ENCODE results near the gene FGF12.
A peak's percentile ranks its signal among the peaks of the same experiment; 100 is the strongest.

FGF12 gene

DNA sequence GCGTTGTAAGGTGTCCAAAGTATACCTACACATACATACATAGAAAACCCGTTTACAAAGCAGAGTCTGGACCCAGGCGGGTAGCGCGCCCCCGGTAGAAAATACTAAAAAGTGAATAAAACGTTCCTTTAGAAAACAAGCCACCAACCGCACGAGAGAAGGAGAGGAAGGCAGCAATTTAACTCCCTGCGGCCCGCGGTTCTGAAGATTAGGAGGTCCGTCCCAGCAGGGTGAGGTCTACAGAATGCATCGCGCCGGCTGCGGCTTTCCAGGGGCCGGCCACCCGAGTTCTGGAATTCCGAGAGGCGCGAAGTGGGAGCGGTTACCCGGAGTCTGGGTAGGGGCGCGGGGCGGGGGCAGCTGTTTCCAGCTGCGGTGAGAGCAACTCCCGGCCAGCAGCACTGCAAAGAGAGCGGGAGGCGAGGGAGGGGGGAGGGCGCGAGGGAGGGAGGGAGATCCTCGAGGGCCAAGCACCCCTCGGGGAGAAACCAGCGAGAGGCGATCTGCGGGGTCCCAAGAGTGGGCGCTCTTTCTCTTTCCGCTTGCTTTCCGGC, 318.6 kb downstream of the FGF12 start:
- DNase-seq = no peak

GRCh38 chr3:192408007-192408646, 319.2 kb downstream of the FGF12 start:
- no peak for DNase-seq

- no peak for DNase-seq
Observed at GRCh38 chr3:192399767-192400166, 327.6 kb downstream of the FGF12 start.

GRCh38 chr3:192397012-192397411, 330.3 kb downstream of the FGF12 start:
- DNase-seq = no peak

DNA sequence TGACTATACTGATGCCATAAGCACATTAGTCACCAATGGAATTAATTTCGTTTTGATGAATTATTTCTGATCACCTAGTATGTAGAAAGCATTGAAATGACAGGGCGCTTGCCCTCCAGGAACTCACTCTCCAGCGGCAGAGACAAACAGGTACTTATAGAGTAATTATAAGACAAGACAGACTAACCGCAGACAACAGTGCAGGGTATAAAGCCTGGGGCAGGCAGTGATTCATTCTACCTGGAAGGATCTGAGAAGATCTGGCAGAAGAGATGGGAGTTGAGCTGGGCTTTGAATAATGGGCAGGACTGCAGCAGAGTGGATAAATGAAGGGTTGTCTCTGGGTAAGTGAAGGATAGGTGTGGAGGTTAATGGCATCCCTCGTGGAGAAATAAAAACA, 331.8 kb downstream of the FGF12 start:
- no peak for DNase-seq

- DNase-seq = no peak
Observed at GRCh38 chr3:192392986-192393385, 334.4 kb downstream of the FGF12 start.

DNA sequence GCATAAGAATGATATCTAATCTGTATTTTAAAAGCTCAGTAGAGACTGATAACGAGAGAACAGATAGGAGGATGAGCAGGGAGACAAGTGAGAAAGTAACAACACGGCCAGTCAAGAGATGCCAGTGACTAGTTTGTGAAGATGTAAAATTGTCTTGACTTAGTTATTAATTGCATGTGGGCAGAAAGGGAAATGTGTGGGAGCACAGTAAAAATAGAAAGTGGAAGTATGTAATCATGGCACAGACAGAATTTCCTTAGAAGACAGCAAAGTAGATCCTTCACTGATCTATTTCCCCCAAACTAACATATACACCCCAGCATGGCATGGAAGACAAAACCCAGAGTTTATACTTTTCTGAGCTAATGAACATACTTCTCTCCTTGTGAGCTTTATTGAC, 344.5 kb downstream of the FGF12 start:
- no peak for DNase-seq

- DNase-seq = no peak
Observed at GRCh38 chr3:192373586-192373985, 353.8 kb downstream of the FGF12 start.

DNA sequence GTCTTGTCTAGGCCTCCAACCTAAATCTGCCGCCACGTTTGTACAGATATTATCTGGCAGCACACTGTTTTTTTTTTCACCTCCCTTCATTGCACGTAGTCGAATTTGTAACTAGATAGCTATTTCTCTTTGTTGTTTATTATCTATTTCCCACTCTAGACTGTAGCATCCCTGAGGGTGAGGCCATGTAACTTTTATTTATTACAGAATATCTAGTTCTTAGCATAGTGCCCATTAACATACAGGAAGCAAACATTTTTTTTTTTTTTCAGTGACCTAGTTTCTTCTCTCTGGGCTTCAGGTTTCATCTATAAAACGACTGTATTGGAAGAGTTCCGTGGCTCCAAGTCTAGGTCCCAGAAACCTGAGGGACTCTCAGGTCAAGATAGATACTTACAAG, 354.3 kb downstream of the FGF12 start:
- DNase-seq = peak; percentile 43

- peak; percentile 85 for DNase-seq
Observed at GRCh38 chr3:192372616-192373015, 354.7 kb downstream of the FGF12 start.

DNA sequence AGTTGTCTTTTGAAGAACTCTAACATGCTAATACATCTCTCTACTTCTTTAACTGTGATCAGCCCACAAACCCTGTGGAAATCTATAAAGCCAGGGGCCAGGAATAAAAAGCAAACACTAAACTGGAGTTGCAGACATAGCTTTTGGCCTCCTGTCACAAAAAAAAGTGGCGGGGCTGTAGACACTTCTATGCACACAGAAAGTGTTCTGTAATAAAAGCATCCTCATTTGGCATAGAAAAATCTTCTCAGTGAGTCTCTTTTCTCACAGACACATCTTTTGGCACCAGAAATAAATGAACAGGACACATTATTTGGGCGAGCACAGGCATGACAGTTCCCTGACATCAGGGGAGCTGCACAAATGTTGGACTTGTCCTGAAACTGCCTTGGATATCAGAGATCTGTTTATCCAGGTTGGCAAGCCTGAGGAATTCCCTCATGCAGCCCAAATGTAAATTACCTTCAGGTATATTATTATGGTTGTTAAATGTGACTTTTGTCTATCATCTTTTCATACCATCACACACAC, 355.4 kb downstream of the FGF12 start:
- DNase-seq = no peak

DNA sequence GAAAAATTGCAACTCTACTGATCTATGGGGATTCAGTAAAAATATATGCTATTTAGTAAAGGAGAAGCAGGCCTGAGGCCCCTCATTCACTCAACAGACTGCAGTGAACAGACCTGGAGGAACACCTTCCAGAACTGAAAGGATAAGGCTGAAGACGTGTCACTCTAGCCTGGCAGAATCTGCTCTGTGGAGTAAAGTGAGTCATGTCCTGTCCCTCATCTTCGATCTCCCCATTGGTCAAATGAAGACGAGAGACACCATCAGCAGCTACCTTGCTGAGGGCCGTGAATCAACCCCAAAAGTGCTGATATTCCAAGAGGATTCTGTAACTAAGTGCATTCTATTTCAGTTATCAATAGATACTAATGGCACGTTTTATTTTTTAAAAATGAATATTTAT, 359.7 kb downstream of the FGF12 start:
- no peak for DNase-seq

DNA sequence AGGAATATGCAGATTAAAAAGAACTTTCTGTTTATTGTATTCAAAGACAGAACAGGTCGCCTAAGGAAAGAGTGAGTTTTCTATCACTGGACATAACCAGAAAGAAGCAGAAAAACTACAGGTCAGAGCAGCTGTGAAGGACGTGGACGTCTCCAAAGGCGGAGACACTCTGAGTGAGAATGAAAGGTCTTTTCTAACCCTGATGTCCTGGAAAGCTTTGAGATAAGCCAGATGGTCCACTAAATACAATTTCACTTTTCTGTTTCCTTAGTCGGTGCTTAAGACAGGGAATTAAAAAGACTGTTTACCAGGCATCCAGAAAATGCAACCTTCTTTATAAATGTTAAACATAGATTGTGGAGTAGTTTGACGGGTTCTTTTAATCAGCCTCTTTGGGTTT, 360.4 kb downstream of the FGF12 start:
- DNase-seq = no peak

GRCh38 chr3:192365571-192365970, 361.8 kb downstream of the FGF12 start:
- no peak for DNase-seq

GRCh38 chr3:192364316-192364715, 363.0 kb downstream of the FGF12 start:
- DNase-seq = no peak

- no peak for DNase-seq
Observed at GRCh38 chr3:192354687-192355086, 372.7 kb downstream of the FGF12 start.

DNA sequence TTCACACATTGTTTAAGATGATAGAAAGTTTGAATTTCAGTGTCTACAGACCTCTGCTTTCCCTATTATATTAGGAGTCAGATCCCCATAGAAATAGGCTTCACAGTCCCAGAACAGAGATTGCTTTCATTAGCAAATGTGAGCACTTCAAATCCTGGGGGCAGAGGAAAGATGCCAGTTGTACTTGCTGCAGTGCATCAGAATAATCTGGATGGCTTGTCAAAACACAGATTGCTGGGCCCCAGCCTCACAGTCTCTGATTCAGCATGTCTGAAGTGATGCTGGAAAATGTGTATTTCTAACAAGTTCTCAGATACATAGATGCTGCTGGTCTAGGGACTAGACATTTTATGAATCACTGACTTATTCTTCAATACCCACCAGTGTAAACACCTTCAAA, 375.2 kb downstream of the FGF12 start:
- no peak for DNase-seq

DNA sequence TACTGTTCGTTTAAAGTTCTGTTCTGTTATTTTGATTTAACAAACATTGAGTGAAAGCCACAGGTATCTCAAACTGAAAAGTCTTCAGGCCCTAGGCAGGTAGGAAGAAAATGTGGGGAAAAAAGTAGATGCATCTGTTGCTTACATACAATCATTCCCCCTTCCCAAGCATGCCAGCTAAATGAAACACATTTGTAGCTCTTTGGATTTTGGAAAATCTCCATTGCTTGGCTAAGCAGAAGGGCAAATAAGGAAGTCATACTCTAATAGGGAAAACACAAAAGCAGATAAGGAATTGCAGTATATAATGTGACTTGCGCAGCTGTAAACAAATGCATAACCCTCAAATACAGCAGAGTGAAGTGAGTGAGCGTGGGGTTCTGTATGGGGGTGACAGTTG, 375.9 kb downstream of the FGF12 start:
- DNase-seq = no peak

DNA sequence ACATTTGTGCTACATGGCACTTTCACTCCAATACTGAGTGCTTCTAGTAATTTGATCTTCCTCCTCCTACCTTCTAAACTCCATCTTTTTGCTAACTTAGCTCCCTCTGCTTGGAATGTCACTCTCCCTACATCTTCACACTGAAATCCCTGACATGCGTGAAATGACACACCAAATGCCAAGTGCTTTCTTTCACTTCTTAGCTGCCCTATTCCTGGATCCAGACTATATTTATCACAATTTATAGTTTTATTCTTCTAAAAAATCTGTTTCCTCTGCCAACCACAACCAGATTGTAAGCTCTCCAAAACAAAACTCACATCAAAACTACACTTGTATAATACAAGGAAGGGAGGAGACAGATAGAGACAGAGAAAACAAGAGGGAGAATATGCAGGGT, 387.3 kb downstream of the FGF12 start:
- no peak for DNase-seq

DNA sequence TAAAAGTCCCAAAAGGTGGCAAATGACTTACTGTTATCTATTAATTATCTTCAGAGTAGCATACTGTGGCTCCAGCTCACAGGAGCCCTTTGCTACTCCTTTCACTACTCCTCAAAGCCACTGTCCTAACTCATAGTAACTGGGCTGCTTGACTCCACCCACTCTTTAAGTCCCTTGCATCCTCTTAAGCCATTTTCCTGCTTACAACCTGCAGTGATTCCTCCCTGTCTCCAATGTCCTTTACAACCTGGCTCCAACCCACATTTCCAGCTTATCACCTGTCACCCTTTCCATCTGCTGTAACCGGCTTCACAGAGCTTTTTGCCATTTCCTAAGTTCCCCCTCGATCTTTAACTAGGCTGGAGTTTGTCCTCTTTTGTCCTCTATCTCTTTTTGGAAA, 388.1 kb downstream of the FGF12 start:
- no peak for DNase-seq

DNA sequence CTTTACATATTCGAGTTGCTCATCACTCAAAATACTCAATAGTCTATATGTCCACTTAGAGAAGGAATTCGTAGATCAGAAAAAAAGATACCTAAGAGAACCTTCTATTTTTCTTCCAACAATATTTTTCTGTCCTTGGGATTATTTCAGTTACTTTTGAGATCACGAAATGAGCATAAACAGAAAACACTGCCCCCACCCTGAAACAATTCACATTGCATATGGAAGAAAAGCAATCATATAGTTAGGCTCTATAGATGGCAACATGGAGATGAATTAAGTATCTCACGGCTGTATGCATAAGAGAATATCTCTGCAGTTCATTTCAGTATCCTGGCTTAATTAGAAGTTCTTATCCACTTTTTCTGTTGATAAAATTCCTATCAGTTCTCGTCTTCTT, 391.1 kb downstream of the FGF12 start:
- DNase-seq = no peak

- no peak for DNase-seq
Observed at GRCh38 chr3:192332386-192333291, 394.7 kb downstream of the FGF12 start.

GRCh38 chr3:192331749-192332385, 395.5 kb downstream of the FGF12 start:
- DNase-seq = no peak

Measured in DMS 273 treated with DMSO at 0.1 percent for 48 hours (cell line).